GM21447 (cell line): Measurements from ENCODE around the gene NFATC3.

Experiments used
- ATAC-seq: cut with Tn5 transposase; IDR thresholded peaks from one replicate; pipeline ENCODE4 v1.9.1; 2021; ENCODE audit not compliant: unreplicated experiment

Gene NFATC3

DNA sequence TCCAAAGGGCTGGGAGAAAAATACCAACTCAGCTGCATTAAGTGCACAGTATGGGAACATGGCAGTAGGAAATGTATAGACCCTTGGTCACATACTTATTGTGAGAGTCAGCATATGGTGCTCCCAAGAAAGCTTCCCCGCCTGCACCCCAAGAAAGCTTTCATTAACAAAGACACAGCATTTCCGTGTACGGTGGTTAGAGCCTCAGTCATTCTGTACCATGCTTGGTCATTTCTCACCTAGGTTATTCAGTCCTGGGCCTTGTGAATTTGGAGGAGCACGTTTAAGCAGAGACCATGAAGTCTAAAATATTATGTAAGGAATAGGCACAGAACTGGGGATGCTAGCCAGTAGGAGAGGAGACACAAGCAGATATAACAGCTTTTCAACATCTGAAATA is 94.7 kb downstream of the NFATC3 start:
- ATAC-seq = no peak

DNA sequence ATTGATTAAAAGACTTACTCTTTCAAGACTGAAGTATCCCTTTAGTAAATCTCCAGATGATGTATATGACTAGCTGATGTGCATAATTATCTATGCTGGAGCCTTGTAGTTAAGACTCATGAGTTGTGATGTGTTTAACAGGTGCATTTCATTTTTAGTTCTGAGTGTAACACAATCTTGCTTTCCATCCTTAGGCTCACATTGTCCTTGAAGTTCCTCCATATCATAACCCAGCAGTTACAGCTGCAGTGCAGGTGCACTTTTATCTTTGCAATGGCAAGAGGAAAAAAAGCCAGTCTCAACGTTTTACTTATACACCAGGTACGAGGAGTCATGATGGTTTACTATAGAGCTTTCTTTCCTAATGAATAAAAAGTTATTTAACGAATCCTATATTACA is 97.9 kb downstream of the NFATC3 start:
- ATAC-seq = no peak

DNA sequence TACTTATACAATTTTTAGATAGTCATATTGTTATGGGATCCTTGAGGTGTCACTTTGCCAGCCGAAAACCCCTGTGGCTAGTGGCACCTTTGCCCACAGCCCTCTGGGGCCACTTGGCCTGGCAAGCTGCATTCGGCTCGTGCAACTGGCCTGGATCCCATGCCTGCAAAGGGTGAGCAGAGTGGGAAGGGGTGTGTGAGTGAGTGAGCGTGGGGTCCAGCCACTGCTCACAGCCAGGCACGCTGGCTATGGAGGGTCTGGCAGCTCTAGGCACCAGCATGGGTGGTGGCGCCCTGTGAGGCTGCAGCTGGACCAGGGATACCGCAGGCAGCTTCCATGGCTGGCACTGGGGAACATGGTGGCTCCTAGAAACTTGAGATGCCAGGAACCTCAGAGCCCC is 101.7 kb downstream of the NFATC3 start:
- ATAC-seq = no peak

DNA sequence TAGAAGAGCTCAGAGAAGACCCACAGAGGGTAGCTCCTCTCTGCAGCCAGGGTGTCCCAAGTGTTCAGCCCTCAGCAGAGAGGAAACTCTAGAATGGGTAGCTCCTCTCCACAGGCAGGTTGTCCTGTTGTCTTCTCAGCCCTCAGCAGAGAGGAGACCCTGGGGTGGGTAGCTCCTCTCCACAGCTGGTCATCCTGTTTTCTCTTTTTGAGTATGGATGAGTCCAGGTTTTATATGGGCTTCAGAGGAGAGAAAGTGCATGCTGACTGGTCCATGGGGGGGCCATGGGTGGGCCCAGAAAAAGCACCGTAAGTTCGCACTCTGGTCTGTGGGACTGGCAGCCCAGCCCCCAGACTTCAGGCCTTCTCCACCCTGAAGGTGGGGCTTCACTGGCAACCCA is 102.3 kb downstream of the NFATC3 start:
- ATAC-seq = no peak

DNA sequence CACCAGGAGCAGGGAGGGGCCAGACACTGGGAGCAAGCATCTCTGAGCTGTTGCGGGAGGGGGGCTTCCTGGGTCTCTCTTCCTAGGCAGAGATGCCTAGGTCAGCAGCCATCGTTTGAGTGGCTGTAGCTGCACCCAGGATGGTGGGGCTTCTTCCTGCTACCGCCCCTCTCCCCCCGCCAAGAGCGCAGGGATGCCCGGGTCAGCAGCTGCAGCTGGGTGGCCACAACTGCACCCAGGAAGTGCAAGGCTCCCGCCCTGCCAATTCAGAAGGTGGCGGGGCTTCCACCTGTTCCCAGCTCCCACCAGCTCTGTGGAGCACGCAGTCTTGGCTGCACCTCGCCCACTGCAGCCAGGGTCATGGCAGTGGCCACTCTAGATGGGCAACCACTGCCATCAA is 103.0 kb downstream of the NFATC3 start:
- ATAC-seq = no peak

DNA sequence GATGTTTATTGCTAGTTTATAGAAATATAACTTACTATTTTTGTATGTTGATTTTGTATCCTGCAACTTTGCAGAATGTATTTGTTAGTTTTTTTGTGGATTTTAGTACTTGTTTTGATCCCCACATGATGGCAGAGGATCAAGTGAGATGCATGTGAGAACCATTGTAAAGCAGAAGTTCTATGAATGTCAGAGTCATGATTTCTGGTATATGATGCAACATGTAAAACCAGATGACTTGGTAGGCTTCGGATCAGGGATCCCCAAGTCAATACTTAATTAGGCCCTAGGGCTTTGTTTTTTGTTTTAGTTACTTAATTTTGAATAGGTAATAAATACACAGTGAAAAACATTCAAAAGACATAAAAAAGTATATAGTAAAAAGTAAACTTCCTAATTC is 104.9 kb downstream of the NFATC3 start:
- no peak for ATAC-seq

DNA sequence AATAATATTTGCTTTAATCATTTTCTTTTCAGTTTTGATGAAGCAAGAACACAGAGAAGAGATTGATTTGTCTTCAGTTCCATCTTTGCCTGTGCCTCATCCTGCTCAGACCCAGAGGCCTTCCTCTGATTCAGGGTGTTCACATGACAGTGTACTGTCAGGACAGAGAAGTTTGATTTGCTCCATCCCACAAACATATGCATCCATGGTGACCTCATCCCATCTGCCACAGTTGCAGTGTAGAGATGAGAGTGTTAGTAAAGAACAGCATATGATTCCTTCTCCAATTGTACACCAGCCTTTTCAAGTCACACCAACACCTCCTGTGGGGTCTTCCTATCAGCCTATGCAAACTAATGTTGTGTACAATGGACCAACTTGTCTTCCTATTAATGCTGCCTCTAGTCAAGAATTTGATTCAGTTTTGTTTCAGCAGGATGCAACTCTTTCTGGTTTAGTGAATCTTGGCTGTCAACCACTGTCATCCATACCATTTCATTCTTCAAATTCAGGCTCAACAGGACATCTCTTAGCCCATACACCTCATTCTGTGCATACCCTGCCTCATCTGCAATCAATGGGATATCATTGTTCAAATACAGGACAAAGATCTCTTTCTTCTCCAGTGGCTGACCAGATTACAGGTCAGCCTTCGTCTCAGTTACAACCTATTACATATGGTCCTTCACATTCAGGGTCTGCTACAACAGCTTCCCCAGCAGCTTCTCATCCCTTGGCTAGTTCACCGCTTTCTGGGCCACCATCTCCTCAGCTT is 105.8 kb downstream of the NFATC3 start:
- no peak for ATAC-seq

DNA sequence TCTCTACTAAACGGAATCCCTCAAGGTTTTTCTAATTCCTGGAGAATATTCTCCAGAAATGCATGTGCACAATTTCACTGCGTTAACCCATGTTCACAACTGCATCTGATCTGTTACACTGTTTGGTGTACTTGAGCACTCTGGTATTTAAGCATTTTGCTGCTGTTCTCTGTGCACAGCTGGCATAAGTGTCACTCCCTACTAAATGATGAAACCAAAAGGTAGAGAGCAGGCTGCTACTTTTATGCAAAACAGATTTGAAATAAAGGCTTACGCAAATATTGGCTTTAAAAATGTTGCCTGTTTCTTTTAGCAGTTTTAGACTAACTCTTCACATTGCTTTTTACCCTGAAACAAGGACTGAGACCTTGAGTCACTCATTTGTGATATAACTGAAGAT is 109.1 kb downstream of the NFATC3 start:
- ATAC-seq = no peak

DNA sequence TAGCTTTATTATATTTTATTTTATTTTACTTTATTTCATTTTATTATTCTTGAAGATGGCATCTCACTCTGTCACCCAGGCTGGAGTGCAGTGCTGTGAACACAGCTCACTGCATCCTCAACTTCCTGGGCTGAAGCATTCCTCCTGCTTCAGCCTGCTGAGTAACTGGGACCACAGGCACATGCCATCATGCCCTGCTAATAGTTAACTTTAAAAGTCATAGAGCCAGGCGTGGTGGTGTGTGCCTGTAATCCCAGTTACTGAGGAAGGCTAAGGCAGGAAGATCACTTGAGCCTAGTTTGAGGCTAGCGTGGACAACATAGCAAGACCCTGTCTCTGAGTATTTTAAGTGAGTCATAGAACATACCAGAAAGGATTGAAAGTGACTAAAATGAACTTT is 112.1 kb downstream of the NFATC3 start:
- ATAC-seq = no peak

DNA sequence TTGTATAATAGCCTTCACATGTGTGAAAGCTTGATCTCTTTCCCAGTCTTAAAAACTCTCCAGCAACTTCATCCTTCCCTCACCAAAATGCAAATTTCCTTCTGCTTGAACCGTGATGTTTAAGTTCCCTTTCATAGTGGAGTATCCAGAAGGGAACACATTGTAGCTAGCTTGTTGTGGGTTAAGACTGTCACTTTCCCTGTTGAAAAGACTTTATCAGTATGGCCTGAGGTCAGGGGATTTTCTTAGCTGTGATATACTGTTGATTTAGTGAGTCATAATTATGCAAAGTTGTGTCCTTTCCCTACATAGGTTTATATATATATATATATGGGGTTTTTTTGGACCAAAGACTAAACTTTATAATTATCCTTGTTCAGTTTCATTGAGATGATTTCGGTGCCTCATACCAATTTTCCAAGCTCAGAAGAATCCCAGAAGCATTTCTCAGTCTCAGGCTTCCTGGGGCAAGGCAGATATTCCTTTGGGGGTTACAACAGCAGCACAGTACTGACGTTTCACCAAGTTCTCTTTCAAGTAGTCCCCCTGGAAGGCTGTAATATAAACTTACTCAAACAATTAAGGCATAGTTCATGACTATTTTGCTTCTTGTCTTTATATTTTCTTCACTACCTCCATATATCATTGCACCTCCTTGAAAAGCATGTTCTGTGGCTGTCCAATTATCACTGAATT is 115.1 kb downstream of the NFATC3 start:
- ATAC-seq = no peak

DNA sequence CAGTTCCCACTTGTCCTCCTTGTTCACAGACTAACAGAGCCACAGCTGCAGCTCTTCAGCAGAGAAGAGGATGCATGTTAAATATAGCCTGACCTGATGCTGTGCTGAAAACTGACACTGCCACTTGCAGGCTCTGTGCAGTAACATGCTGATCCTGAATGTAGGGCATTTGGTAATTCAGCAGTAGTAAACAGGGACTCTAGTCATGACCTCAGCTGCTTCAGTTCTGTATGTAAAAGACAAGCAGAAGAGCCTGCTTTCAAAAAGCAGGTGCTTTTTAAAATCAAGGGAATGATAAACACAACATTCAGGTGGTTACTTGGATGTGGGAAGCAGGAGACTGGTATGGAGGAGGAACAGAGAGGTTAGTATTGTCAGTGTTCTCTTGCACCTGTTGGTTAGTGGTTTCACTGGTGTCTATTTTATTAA is 116.9 kb downstream of the NFATC3 start:
- no peak for ATAC-seq

DNA sequence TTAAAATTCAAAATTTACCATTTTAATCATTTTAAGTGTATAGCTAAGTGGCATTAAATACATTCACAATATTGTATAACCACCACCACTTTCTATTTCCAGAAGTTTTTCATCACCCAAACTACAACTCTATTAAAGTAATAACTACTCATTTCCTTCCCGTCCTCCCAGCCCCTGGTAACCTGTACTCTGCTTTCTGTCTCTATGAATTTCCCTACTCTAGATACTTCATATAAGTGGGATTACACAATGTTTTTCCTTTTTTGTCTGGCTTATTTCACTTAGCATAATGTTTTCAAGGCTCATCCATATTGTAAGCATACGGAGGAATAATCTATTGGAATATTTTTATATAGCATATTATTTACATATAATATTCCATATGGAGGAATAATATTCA is 121.1 kb downstream of the NFATC3 start:
- ATAC-seq = no peak

DNA sequence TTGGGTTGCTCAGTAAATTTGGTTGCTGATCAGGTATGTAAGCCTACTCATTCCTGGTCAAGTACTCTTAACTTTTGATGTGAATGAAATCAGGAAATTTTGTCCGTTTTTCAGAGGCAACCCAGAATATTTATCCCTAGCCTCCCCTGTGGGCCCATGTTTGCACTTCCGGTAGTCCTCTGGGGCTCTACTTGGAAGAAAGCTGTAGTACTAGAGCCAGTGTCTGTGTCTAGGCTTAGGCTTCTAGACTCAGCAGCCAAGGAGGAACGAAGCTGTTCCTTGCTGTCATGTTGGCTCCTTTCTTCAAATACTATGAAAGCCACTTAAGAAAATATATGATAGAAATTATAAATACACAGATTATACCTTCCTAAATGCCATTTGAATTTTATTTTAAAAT is 129.6 kb downstream of the NFATC3 start:
- no peak for ATAC-seq

DNA sequence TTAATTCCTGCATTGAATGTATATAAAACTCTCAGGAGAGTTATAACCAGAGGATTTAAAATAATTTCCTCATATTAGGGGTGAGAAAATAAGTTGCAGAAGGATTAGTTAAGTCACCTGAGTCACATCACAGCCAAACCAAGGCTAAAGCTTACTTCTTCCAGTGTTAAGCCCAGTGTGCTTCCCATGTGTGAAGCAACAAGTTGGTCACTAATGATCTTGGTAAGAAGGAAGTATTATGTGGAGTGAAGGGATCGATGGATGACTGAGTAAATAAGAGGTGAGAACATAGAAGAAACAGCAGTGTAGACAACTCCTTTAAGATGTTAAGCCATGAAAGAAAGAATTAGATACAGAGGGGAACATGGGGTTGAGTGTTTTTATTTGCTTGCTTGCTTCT is 130.1 kb downstream of the NFATC3 start:
- ATAC-seq = no peak

DNA sequence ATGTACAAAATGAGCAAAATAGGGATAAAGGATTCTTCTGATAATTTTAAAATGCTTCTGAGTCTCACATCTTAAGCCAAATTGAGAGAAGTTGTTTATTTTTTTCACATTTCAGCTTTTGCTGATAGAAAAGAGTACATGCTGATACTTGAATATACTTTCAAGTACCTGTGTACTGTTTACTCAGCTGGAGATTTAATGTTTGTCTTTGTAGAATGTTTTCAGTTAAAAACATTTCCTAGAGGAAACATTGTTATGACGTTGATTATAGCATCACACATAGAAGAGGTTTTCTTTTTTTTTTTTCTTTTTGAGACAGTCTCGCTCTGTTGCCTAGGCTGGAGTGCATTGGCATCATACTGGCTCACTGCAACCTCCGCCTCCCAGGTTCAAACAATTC is 131.1 kb downstream of the NFATC3 start:
- ATAC-seq = no peak

DNA sequence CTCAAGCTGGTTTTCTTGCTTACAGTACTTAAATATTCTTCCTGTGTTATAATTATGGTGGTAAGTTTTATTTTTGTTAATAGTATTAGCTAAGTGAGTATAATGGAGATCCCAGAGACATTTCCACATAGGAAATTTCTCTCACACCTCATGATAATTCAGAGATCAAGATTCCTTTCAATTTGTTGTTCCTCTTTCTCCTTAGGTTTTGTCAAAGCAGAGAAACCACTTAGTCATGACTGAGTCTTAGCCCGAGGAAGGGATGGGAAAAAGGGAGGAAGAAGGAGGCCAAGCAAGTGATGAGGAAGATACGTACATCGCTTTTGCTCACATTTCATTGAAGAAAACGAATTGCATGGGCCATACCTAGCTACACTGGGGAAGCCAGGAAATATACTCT is 132.3 kb downstream of the NFATC3 start:
- ATAC-seq = no peak

DNA sequence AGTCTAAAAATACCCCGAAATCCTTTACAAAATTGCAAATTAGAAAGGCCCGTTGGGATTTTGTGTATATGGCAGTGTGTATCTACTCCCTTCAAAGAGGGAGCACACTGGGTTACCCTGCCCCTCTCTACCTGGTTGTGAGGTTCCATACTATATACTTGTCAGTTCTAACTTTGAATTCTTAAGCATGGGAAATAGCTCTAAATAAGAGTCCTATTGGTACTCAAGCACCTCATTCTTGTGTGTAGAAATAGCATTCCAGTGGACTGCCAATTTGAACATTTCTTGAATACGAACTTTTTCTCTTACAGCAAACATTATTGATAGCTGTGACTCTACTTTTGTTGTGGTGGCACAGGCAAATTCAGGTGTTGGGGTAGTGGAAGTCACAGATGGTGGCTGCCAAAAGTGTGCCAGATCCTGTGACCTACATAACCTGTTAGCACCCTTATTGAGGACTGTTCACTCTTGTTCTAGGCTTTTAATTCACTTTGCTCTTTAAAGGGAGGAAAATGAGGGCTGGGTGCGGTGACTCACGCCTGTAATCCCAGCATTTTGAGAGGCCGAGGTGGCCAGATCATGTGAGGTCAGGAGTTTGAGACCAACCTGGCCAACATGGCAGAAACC is 134.7 kb downstream of the NFATC3 start:
- no peak for ATAC-seq

DNA sequence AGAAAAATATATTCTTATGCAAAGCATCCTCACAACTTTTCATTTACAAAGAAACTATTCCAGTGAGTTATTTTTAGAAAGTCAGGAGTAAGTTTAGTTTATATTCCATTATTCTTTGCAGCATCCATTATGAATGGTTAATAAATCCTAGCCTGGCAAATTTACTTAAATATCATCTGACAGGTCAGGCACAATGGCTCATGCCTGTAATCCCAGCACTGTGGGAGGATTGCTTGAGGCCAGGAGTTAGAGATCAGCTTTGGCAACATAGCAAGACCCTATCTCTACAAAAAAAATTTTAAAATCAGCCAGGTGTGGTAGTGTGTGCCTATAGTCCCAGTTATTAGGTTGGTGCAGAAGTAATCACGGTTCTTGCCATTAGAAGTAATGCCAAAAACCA is 137.9 kb downstream of the NFATC3 start:
- ATAC-seq = no peak

DNA sequence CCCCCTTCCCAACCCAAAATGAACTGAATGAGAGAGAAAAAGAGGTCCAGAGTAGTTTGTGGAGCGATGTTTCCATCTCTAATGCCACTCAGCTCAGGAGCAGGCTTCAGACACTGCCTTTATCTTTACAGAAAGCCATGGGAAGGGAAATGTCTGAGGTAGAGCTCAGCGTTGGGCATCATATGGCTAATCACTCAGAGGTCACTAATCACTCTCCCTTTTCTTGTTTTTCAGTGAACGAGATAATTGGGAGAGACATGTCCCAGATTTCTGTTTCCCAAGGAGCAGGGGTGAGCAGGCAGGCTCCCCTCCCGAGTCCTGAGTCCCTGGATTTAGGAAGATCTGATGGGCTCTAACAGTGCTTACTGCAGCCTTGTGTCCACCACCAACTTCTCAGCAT is 140.9 kb downstream of the NFATC3 start:
- no peak for ATAC-seq

DNA sequence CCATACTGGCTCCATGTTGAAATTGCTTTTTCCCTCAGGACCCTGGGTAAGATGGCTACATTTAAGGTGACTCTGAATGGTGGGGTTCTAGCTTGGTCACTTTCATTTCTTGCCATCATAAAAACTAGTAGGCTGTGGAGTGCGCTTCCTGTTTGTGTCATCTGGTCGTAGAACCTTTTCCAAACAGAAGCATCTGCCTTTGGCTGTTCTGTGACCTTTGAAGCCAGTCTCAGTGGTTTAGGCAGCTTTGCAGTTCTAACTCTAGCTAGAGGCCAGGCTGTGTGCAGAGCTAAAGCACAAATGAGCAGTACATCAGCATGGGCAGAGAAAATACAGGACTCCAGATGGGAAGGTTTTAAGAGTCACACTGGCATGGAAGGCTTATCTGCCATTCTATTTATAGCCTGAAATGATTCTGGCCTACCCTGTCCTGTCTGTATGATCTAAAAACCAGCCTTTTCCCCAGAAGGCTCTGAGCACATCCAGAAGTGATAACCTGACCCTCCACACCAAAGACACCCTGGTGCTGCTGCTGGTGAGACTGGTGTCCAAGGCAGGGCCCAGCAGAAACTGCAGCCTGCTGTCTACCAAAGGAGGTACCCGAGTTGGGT is 142.1 kb downstream of the NFATC3 start:
- peak; percentile 41 for ATAC-seq

DNA sequence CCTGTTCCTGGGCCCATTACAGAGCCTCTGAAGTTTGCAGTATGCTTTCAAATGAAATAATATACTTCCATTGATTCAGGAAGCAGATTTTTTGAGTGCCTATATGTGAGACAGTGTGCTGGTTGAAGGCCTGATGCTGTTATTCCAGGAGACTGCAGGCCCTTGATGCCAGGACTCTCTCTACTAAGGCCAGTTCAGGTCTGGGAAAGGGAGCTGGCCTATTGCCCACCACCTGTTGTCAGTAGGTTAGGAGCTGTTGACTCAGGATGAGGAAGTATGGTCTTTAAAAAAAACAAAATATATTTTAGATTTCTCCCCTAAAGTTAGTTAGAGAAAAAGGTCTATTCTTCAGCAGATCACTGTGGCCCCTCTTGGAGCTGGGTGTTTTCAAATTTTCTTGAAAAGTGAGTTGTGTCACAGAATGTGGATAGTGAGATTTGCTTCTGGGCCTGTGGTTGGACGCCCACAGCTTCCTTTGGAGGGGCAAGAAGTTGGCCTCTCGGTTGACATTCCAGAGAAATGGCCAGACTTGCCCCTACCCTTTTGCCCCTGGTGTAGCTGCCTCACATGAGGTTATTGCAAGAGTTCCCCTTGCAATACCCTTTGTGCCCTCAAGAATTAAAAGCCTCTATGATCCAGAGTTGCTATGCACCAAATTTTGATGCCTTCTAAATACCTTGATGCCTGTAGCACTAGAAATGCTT is 142.8 kb downstream of the NFATC3 start:
- ATAC-seq = no peak
